MM.1S (cell line): Measurements from ENCODE around the gene LCNL1.

Experiments
- DNase-seq: peaks from one replicate; pipeline ENCODE4 v3.0.0-alpha.2; 2015
- H2AFZ ChIP-seq: fragments of 300-600 bp; sonication (generic); 2 replicates; pipeline ENCODE4 v1.6.0; 2016; ENCODE audit warnings: antibody characterized with exemption, low read length
- H3F3A ChIP-seq: fragments of 300-600 bp; sonication (generic); 2 replicates; pipeline ENCODE4 v1.6.1; 2016; ENCODE audit warnings: mild to moderate bottlenecking, antibody characterized with exemption, low read length, moderate library complexity, mixed read lengths; ENCODE audit not compliant: insufficient read depth
- H3K27ac ChIP-seq: fragments of 300-600 bp; sonication (generic); 2 replicates; pipeline ENCODE4 v1.5.1; 2016; ENCODE audit warnings: mild to moderate bottlenecking, low read length
- H3K27me3 ChIP-seq: fragments of 300-600 bp; sonication (generic); replicated peaks from 2 replicates; pipeline ENCODE4 v1.6.0; 2016; ENCODE audit warnings: low read length; ENCODE audit not compliant: insufficient read depth
- H3K36me3 ChIP-seq: fragments of 300-600 bp; sonication (generic); replicated peaks from 2 replicates; pipeline ENCODE4 v1.6.1; 2016; ENCODE audit warnings: mild to moderate bottlenecking, low read length, mixed read lengths; ENCODE audit not compliant: insufficient read depth
- H3K4me1 ChIP-seq: fragments of 300-600 bp; sonication (generic); 2 replicates; pipeline ENCODE4 v1.6.1; 2016; ENCODE audit warnings: low read length, mixed read lengths
- H3K4me2 ChIP-seq: fragments of 300-600 bp; sonication (generic); 2 replicates; pipeline ENCODE4 v1.6.0; 2016; ENCODE audit warnings: low read depth, low read length
- H3K4me3 ChIP-seq: fragments of 300-600 bp; sonication (generic); 2 replicates; pipeline ENCODE4 v1.5.1; 2016; ENCODE audit warnings: low read length, mixed read lengths
- H3K79me2 ChIP-seq: fragments of 300-600 bp; sonication (generic); 2 replicates; pipeline ENCODE4 v1.6.1; 2016; ENCODE audit warnings: mixed run types, low read length, mixed read lengths
- H3K9ac ChIP-seq: fragments of 300-600 bp; sonication (generic); 2 replicates; pipeline ENCODE4 v1.6.1; 2016; ENCODE audit warnings: low read length, mixed read lengths
- H3K9me2 ChIP-seq: fragments of 300-600 bp; sonication (generic); replicated peaks from 2 replicates; pipeline ENCODE4 v1.6.1; 2016; ENCODE audit warnings: mild to moderate bottlenecking, low read length, mixed read lengths; ENCODE audit not compliant: insufficient read depth
- H3K9me3 ChIP-seq: fragments of 300-600 bp; sonication (generic); replicated peaks from 2 replicates; pipeline ENCODE4 v1.6.1; 2016; ENCODE audit warnings: mild to moderate bottlenecking, low read length, mixed read lengths; ENCODE audit not compliant: insufficient read depth
- H4K20me1 ChIP-seq: fragments of 300-600 bp; sonication (generic); 2 replicates; pipeline ENCODE4 v1.6.1; 2016; ENCODE audit warnings: mild to moderate bottlenecking, low read length, moderate library complexity, mixed read lengths; ENCODE audit not compliant: insufficient read depth
- CTCF ChIP-seq: fragments of 300-600 bp; sonication (generic); IDR thresholded peaks from 2 replicates; pipeline ENCODE4 v1.5.1; 2016; ENCODE audit warnings: antibody characterized with exemption, low read length, mixed read lengths
- EZH2 ChIP-seq: fragments of 300-600 bp; sonication (generic); optimal IDR thresholded peaks from 2 replicates; pipeline ENCODE3; 2017; ENCODE audit warnings: low read depth, mild to moderate bottlenecking, antibody characterized with exemption, low read length, mixed read lengths
- EZH2phosphoT487 ChIP-seq: fragments of 300-600 bp; sonication (generic); IDR thresholded peaks from 2 replicates; pipeline ENCODE4 v1.6.1; 2018; ENCODE audit warnings: antibody characterized with exemption, low read length

Gene LCNL1

DNA sequence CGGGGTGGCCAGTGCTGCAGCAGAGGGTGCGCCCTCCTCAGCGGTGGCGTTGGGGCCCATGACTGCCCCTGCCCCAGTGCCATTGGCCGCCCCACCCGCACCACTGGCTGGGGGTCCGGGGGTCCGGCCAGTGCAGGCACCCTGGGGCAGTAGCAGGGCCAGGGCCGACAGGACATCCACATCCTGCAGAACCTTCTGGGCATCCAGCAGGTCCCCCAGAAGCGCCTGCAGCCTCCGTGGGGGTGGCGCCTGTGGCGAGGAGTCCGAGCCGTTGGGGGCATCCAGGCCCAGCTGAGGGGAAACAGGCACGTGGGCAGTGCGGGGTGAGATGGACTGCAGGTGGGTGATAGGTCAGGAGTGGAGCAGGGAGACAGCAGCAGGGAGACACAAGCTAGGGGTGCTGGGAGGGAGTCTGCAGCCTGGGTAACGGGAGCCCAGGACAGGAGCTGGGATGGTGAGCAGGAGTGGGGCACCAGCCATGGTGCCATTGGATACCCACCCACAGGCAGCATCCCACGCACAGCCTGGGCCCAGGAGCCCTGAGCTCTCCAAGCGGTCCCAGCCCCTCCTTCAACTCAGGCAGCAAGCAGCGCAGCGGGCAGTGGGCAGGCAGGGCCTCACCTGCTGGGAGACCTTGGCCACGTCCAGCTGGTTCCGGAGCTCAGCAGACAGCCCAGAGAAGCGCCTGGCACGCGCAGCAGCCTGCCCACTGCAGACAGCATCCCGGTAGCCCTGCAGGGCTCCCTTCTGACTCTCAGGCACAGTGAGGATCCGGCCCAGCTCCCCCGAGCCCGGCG is 38.2 kb downstream of the LCNL1 start:
- Histone ChIP-seq H3K9ac (no peak overlapping the region), H3K27me3 (peaks cover 37% of the 10 kb centered on the region), H3K9me2 (no peaks in the 10 kb centered on the region), H3K4me3 (no peak overlapping the region), H3K79me2 (no peaks in the 10 kb centered on the region), H3K4me1 (peaks cover 2% of the 10 kb centered on the region; the same call in 1 of the 2 replicates), H2AFZ (no peak overlapping the region), H4K20me1 (no peaks in the 10 kb centered on the region), H3F3A (no peaks in the 10 kb centered on the region), H3K9me3 (no peaks in the 10 kb centered on the region), H3K36me3 (no peaks in the 10 kb centered on the region), H3K4me2 (no peak overlapping the region), H3K27ac (no peak overlapping the region)
- no peak for DNase-seq
- no peak for TF ChIP-seq EZH2
- no peak for TF ChIP-seq CTCF
- no peak for TF ChIP-seq EZH2phosphoT487

- no peak for DNase-seq
- H3K27ac ChIP-seq: no peak overlapping the region
Measured at GRCh38 chr9:137021568-137021978, 38.8 kb downstream of the LCNL1 start.

DNA sequence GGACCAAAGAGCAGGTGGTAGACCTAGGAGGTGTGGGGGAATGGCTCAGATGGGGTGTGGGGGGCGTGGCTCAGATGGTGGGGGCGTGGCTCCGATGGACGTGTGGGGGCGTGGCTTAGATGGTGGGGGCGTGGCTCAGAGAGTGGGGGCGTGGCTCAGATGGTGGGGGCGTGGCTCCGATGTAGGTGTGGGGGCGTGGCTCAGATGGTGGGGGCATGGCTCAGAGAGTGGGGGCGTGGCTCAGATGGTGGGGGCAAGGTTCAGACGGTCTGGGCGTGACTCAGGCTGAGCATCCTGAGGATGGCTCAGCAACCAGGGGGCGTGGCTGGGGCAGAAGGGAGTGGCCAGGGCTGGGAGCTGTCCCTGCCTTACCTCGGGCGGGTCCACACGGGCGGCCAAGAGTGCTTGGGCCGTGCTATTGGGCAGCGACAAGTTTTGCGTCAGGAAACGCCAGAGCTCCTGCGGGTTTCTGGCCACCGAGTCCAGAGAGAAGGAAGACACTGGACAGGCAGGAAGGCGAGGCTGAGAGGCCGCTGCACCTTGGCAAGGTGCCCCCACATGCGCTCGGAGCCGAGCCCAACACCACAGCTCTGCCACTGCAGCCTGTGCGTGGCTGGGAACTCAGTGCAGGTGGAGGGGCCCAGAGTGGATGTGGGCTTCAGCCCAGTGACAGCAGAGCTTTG is 39.3 kb downstream of the LCNL1 start:
- DNase-seq: peak; percentile 70
- no peak overlapping the region for H3K27ac ChIP-seq
- no peak overlapping the region for H2AFZ ChIP-seq
- H3K9me3 ChIP-seq: no peaks in the 10 kb centered on the region
- H3K36me3 ChIP-seq: no peaks in the 10 kb centered on the region
- TF ChIP-seq CTCF: no peak
- no peak for TF ChIP-seq EZH2
- no peak for TF ChIP-seq EZH2phosphoT487
- no peaks in the 10 kb centered on the region for H3K9me2 ChIP-seq
- H3K79me2 ChIP-seq: no peaks in the 10 kb centered on the region
- no peaks in the 10 kb centered on the region for H4K20me1 ChIP-seq
- H3K27me3 ChIP-seq: peaks cover 44% of the 10 kb centered on the region
- no peak overlapping the region for H3K4me3 ChIP-seq
- no peak overlapping the region for H3K9ac ChIP-seq
- H3K4me2 ChIP-seq: no peak overlapping the region
- peaks cover 4% of the 10 kb centered on the region; the same call in 1 of the 2 replicates for H3K4me1 ChIP-seq
- H3F3A ChIP-seq: no peaks in the 10 kb centered on the region

More at GRCh38 chr9:137021568-137021978, 38.8 kb downstream of the LCNL1 start:
- peaks cover 38% of the 10 kb centered on the region for H3K27me3 ChIP-seq
- no peaks in the 10 kb centered on the region for H3K79me2 ChIP-seq
- H3K9me3 ChIP-seq: no peaks in the 10 kb centered on the region
- H2AFZ ChIP-seq: no peak overlapping the region
- no peaks in the 10 kb centered on the region for H3K36me3 ChIP-seq
- no peaks in the 10 kb centered on the region for H3F3A ChIP-seq
- no peak overlapping the region for H3K4me3 ChIP-seq
- no peaks in the 10 kb centered on the region for H4K20me1 ChIP-seq
- TF ChIP-seq EZH2phosphoT487 (no peak), EZH2 (no peak), CTCF (no peak)
- H3K9me2 ChIP-seq: no peaks in the 10 kb centered on the region
- H3K9ac ChIP-seq: no peak overlapping the region
- H3K4me1 ChIP-seq: peaks cover 4% of the 10 kb centered on the region; the same call in 1 of the 2 replicates
- H3K4me2 ChIP-seq: no peak overlapping the region
